ENCODE data around the gene ABCF2.
A peak's percentile ranks its signal among the peaks of the same experiment; 100 is the strongest.

The ABCF2 gene

DNA sequence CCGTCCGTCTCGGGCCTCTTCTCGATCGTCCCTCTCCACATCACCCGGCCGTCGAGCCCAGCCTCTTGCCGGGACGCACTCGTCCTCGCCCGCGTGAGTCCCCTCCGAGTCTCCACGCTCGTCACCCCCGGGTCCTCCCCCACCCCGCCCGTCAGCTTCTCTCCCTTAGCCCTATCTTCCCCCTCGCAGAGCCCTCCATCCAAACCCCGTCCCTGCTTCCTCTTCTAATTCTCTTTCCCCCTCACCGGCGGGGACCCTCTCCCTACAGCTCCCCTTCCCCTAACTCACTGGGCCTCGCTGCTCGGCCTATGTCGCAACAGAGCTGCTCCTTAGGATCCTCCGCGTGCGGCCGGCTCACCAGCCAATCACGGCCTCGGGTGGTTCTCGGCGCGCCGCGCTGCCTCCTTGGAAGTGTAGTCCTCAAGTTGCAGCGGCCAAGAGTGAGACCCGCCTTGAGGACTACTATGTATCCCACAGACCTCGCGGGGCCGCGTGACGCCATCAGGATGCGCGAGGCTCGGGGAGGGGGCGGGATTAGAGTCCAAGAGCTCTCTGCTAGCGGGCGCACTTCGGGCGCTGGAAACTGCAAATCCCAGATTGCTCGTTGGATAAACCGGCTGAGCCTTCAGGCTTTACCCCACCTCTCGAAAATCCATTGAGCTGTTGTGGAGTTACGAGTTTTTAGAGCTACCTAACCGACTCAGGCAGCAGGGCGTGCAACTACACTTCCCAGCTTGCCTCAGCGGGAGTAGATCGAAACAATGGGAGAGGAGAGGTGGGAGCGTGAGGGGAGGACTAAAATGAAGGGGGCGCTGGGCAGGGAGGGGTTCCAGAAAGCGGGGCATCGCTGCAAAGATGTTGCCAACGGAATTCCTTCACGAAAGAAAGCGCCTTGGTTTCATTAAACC is at the start of gene ABCF2:
Gene ABCF2 (minus strand): TSS at position 331 of the 908 bp plus-strand sequence. CDS start 747 bp downstream, outside the sequence.
- peak; percentile 98 for DNase-seq

DNA sequence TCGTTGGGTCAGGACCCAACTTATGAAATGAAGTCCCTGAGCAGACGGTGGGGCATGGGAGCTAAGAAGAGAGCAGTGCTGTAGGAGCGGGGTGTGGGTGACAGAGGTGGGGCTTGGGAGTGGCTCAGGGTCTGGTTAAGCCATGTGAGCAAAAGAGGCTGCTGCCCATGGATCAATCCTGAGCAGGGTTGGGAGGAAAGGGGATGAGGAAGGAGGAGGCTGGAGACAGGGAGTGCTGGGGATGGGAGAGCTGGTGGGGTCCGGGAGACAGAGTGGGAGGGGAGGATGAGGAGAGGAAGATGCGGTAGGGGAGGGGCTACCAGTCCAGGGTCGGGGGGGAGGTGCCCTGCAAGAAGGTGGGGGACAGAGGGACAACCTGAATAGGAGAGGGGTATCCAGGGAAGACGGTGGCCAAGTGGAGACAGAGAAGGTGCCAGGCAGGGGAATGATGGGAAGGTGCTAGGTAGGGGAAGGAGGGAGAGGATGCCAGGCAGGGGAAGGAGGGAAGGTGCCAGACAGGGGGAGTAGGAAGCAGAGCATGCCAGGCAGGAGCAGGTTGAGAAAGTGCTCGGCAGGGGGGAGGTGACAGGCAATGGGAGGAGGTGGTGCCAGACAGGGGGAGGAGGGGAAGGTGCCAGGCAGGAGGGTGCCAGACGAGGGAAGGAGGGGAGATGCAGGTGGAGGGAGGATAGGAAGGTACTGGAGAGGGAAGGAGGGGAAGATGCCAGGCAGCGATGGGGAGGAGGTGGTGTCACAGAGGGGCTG is 49.0 kb upstream of the ABCF2 start:
- DNase-seq = no peak

DNA sequence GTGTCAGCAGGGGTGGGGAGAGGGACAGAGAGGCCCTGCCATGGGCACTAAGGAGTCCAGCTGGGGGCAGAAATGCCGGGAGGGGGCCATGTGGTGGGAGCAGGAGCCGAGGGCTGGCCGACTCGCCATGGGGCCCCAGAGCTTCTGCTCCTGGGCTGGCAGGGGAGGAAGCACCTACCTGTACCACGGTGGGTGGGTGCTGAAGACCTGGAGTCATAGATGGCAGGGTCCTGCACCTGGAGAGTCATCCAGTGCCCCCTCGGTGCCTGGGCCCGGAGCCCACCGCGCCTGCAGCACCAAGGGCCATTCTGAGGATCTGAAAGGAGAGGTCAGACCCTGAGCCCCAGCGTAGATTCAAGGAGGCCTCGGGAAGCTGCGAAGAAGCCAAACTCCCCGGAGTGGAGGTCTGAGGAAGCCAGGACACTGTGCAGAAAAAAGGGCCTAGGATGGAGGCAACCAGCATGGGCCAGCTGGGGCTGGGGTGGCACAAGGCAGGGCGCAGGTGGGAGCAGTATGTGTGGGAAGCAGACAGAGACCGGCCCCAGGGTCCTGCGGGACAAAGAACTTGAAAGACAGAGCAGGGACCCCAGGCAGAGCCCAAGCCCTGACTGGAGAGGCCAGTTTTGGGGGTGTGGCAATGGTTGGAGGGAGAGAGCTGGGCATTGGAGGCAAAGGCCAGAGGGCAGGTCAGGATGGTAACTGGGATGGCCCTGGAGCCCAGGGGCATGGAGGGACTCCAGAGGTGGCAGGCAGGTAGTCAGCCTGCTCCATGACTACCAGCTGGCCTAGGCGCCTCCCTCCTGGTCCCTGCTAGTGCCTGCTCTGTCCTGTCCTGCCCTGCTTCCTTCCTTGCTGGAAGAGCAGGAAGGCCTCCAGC is 48.2 kb upstream of the ABCF2 start:
- no peak for DNase-seq

DNA sequence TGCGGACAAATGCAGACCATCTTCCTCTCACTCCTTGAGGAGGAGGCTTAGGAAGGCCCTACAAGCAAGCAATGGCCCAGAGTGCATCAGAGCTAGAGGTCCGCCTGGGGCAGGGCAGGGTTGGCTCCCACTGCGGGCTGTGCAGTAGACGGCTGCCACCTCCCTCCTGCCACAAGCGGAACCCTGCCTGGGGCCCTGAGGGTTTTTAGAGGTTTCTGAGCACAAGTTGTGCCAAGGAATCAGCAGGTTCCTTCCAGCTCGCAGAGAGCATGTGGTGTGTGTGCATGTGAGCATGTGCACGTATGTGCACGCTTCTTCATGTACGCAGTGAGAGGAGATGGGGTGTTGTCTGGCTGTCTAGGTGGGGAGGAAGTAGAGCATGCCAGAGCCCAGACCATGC is 47.4 kb upstream of the ABCF2 start:
- DNase-seq = no peak

GRCh38 chr7:151273651-151274390 is 46.8 kb upstream of the ABCF2 start:
- DNase-seq = no peak

- DNase-seq = no peak
These were observed 45.9 kb upstream of the ABCF2 start for GRCh38 chr7:151272877-151273276.

DNA sequence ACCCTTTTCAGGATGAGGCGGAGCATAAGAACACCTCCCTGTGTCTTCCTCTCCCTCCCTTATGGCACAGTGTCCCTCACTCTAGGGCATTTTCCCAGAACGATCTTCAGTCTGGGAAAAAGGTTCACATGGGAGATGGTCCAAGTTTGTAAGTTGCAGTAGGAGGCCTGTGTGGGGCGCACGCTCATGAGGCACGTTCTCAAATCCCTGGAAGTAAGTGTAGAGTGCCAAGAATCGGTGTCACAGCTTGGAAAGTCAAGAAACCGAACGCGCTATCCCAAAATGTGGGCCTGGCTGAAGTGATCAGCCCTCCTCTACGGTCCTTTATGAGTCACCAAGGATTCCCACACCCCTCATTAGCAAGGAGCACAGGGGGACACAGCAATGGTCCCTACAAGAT is 45.4 kb upstream of the ABCF2 start:
- no peak for DNase-seq

GRCh38 chr7:151271699-151272355 is 44.8 kb upstream of the ABCF2 start:
- DNase-seq = no peak

- DNase-seq = no peak
These were observed 42.5 kb upstream of the ABCF2 start for GRCh38 chr7:151269511-151269910.

- DNase-seq = no peak
These were observed 38.4 kb upstream of the ABCF2 start for GRCh38 chr7:151265351-151265931.

DNA sequence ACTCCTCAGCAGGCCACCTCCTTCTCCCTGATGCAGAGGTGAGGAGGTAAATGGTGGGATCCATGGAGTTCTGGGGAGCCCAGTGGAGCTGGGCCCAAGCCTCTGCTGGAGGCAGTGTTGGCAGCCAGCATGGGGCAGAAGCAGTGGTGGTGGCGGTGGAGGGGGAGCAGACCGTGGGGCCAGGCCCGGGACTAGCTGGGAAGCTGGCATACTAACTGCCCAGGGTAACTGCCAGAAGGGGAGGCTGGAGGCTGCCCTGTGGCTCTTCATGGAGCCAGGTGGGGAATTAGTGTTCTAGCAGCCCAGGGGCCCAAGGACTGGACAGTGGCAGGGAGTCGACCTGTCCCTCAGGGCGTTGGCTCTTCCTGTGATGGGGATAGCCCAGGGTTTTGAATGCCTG is 37.6 kb upstream of the ABCF2 start:
- DNase-seq = no peak

DNA sequence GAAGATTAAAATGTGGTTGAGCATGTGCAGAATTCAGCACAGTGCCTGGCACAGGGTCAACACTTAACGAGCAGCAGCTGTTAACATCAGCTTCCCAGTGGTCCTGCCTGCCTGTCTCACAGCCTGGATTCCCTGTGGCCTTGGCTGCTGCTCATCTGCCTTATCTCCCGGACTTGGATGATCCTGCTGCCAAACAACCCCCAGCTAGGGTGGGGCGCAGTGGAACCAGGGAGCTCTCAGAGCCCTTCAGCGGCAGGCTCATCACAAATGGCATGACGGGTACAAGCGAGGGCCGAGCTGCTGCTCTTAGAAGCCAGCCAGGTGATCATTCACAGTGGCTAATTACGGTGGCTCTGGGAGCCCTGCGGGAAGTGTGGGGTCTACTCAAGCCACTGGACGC is 34.5 kb upstream of the ABCF2 start:
- DNase-seq = no peak

DNA sequence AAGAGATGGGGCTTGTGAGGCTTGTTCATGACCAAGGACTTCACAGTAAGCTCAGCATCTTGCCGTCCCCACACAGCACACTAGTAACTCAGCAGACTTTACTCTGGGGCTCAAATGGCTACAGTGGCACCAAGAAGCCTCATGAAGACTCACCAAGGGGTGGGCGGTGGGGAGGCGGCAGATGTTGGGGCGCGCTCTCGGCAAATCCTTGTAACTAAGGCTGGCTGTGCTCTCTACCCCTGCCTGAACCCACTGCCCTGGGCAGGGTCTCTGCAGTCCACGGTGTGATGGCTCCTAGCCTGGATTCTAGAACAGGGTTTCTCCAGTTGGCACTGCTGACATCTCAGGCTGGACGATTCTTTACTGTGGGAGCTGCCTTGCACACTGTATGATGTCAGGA is 33.9 kb upstream of the ABCF2 start:
- DNase-seq = no peak

- no peak for DNase-seq
These were observed 33.5 kb upstream of the ABCF2 start for GRCh38 chr7:151260471-151260870.

GRCh38 chr7:151257990-151258389 is 31.0 kb upstream of the ABCF2 start:
- no peak for DNase-seq

GRCh38 chr7:151256410-151257045 is 29.5 kb upstream of the ABCF2 start:
- no peak for DNase-seq

DNA sequence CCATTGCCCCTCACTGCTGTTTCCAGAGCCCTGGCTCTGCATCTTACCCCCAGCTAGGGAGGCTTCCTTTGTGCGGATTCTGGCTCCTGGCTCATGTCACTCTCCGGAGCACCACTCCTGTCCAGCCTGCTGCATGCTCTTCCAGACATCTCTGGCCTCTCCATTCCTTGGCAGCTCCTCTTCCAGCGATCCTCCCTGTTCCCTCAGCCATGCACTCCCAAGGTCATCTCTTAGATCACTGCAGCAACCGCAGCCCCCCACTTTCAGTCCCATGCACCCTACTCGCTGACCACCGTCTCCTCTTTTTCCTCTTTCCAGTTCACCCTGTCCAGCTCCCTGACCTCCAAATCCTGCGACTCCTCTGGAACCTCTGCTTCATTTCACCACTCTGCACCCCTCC is 28.4 kb upstream of the ABCF2 start:
- DNase-seq = no peak

GRCh38 chr7:151254851-151255250 is 27.8 kb upstream of the ABCF2 start:
- no peak for DNase-seq

DNA sequence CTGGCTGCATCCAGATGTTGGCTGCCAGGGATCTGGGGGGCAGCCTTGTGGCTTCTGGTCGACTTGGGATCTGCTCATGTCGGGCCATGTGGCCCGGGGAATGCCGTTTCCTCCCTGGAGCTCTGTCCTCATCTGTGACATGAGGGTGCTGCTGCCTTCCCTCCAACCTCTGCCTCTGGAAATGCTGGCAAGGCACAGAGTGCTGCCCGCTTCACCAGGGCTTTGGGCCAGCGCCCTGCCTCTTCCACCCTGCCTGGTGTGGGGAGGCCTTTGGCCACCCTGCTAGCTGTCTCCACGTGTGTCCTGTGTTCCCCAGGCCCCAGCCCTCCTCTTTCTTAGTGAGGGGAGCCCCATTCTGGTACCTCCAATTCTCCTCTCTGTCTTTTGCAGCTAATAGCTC is 27.3 kb upstream of the ABCF2 start:
- DNase-seq = no peak

DNA sequence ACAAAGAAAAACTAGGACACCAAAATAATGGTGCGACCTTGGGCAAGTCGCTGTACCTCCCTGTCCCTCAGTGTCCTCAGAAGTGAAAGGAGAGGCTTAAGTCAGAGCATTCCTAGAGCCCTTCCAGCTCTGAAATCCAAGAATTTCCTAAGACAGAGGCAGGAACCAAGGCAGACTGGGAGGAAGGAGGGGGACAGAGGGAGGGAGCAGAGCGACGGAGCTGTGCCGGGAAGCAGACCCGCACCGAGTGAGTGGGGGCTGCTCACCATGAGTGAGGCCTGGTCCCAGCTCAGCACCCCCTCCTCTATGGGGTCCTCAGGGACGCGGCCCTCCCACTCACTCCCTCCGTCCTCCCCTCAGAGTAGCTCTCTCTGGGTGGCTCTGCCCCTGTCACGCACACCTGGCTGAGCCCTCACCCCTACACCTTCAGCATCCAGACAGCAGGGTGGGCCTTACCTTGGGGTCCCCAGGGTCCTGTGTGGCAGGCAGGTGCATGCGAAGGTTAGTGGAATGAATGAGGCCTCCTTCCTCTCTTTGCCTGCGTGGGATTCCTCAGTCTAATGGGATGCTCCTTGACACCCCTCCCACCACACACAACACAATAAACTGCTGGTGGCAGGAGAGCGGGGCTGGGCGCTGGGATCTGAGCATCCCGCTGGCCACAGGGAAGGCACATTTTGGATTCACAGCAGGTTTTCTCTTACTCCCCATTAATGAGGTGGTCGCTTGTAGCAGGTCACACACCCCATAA is 26.1 kb upstream of the ABCF2 start:
- no peak for DNase-seq

All from SHP77 (cell line).